ENCODE data around the gene ROBO3.

Gene ROBO3, protein sequence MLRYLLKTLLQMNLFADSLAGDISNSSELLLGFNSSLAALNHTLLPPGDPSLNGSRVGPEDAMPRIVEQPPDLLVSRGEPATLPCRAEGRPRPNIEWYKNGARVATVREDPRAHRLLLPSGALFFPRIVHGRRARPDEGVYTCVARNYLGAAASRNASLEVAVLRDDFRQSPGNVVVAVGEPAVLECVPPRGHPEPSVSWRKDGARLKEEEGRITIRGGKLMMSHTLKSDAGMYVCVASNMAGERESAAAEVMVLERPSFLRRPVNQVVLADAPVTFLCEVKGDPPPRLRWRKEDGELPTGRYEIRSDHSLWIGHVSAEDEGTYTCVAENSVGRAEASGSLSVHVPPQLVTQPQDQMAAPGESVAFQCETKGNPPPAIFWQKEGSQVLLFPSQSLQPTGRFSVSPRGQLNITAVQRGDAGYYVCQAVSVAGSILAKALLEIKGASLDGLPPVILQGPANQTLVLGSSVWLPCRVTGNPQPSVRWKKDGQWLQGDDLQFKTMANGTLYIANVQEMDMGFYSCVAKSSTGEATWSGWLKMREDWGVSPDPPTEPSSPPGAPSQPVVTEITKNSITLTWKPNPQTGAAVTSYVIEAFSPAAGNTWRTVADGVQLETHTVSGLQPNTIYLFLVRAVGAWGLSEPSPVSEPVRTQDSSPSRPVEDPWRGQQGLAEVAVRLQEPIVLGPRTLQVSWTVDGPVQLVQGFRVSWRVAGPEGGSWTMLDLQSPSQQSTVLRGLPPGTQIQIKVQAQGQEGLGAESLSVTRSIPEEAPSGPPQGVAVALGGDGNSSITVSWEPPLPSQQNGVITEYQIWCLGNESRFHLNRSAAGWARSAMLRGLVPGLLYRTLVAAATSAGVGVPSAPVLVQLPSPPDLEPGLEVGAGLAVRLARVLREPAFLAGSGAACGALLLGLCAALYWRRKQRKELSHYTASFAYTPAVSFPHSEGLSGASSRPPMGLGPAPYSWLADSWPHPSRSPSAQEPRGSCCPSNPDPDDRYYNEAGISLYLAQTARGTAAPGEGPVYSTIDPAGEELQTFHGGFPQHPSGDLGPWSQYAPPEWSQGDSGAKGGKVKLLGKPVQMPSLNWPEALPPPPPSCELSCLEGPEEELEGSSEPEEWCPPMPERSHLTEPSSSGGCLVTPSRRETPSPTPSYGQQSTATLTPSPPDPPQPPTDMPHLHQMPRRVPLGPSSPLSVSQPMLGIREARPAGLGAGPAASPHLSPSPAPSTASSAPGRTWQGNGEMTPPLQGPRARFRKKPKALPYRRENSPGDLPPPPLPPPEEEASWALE (N-terminal part only)
- 2.9 to 5.8 reads per million in 2 donors for total RNA-seq

DNA sequence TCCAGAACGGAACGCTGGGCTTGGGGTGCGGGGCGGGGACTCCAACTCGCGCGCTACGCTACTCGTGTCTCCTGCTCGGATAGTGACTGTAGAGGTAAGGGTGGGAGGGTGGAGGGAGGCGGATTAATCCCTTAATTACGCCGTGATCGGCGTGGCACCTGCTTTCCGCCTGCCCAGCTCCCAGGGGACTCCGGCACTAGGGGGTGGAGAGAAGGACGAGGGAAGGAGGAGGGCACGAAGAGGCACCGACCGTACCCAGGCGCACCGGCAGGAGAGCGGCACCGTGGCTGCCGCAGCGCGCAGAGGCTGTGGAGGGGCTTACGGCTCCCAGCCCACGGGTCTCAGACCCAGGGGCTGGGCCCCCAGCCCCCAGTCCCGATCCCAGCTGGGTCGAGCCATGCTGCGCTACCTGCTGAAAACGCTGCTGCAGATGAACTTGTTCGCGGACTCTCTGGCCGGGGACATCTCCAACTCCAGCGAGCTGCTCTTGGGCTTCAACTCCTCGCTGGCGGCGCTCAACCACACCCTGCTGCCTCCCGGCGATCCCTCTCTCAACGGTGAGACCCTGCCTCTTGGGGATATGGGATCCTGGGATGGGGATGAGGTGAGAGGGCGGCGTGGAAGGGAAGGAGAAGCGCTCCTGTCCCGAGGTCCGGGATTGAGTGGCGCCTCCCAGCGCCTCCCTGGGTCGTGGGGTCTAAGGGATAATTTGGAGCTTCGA is at the start of gene ROBO3:
Gene ROBO3, plus strand, starts transcription at position 252 of the 721 bp plus-strand sequence. Its CDS starts 146 bp downstream, at position 398.
- no peak for DNase-seq

DNA sequence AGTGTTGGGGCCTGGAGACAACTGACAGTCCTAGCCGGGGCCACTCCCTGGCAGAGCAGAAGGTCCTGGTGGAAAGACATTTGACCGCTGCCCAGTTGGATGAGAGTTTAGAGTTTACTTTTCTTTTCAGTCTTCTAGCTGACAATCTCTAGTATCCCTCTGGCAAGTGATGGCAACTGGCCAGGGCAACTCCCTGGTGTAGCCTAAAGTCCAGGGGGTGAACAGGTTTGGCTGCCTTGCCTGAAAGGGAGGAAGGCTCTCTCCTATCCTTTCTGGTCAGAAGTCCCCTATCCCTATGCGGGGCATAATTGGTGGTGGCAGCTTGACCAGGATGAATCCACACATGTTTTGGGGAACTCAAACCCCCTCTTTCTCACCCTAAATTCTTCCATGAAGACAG is 48.2 kb upstream of the ROBO3 start:
- no peak for DNase-seq

DNA sequence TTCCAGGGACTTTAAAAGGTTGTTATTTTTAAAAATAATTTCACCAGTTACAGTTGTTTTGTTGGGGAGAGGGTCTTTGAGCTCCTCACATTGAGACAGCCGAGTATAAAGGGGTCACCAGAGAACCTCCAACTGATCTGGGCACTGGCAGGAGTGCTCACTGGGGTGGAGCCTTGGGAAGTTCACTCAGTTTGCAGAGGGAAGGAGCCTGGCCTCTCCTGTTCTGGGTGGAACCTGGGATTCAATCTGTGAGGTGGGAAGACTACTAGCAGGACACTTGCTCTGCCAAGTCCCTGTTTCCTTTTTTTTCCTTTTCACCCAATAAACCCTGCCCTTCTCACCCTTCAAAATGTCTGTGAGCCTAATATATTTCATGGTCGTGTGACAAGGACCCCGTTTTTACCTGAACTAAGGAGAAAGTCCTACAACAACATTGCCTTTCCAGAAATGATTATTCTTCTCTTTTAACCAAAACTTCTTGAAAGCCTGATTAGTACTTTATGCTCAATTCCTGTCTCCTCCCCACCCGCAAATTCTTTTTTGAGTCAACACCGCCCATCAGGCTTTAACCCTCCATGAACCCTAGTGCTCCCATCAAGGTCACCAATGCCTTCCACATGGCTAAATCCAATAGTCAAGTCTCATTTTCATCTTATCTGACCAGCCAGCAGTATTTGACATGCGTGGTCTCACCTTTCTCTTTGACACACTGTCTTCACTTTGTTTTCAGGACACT is 43.1 kb upstream of the ROBO3 start:
- no peak for DNase-seq

DNA sequence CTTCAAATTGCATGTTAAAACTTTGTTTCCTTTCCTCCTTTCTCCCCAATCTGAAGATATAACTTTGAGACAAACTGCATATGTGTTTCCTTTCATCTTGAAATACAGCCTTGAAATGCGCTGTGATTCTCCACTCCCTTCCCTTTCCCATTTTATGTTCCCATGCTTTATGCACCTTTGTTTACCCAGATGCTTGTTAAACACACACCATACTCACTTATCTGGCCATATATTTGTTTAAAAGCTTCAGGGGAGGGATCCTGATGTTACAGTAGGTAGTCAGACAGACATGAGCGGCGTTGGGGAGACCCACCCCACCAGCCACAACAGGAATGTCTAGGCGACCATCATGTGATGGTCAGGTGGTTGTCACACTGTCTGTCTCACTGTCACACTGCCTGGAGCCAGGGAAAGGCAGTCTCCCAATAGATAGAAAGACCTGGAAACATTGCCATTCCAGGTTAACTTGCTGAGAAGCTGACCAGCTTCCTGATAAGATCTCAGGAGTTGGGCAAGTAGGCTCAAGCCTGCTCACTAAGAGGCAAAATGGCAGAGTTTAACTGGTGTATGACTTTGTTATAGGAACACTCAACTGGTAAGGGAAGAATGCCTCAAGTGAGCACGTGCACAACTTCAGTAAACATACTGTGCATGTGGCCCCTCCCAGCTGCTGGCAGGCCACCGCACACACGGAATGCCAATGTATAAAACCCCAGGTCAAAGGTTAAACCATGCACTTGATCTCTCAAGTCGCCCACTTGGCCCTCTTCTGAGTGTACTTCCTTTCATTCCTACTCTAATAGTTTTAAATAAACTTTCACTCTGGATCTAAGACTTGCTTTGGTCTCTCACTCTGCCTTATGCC is 41.5 kb upstream of the ROBO3 start:
- no peak for DNase-seq

DNA sequence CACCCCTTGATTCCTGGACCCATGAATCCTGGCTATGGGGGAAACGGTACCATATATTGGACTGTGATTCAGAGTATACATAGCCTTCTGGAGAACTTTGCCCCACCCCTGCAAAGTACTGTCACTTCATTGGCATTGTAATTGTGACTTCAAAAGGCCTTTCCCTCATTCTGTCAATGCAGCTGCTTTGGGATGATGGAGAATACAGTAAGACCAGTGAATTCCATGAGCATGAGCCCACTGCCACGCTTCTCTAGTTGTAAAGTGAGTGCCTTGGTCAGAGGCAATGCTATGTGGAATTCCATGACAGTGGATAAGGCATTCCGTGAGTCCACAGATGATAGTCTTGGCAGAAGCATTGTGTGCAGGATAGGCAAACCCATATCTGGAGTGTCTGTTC is 39.4 kb upstream of the ROBO3 start:
- no peak for DNase-seq

DNA sequence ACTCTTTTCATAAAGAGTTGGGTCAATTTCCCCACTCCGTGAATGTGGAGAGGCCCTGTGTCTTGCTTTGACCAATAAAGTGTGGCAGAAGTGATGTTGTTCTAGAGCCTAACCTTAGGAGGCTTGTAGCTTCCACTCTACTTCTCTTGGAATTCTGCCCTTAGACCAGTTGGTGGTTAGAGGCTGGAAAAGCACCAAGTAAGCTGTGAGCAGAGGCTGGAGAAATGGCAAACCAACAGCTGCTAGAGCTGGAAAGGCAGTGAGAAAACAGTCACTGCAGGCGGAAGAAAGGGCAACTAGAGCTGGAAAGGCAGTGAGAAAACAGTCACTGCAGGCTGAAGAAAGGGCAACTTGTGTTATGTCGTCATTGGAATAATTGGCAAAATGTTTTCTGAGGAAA is 35.2 kb upstream of the ROBO3 start:
- DNase-seq: no peak

DNA sequence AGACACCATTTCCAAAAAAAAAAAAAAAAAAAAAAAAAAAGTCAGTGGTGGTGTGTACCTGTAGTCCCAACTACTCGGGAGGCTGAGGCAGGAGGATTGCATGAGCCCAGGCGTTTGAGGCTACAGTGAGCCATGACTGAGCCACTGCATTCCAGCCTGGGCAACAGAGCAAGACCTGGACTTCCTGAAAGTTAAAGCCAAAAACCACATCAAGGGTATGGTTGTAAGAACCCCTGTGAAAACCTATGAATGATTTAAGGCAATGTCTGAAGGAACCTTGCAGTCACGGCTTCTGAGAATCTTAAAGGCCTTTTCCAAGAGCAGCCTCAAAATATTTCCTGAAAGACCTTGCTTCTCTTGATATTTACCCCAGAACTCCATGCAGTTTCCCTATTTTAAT is 34.5 kb upstream of the ROBO3 start:
- DNase-seq: no peak

DNA sequence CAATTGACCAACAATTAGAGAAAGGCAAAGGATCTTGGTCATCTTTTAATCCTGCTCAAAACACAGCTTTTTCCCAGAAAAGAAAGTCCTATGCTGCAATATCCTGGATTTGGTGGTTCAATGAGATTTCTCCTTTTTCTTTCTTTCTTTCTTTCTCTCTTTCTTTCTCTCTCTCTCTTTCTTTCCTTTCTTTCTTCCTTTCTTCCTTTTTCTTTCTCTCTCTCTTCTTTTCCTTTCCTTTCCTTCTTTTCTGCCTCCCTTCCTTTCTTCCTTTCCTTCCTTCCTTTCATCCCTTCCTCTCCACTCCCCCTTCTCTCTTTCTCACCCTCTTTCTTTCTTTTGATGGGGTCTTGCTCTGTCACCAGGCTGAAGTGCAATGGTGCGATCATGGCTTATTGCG is 33.3 kb upstream of the ROBO3 start:
- no peak for DNase-seq

DNA sequence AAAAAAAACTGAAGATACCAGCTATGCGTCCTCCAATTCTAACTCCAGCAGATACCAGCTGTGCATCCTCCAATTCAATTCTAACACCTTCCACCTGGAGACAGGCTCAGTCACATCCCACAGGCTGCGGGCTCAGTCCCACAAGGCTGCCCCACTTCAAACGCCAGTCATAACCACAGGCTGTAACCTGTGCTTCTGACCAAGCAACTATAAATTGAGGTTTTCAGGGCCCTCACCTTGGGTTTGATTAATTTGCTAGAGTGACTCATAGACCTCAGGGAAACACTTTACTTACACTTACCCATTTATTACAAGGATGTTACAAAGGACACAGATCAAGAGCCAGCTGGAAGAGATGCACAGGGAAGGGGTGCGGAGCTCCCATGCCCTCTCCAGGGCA is 32.7 kb upstream of the ROBO3 start:
- no peak for DNase-seq

DNA sequence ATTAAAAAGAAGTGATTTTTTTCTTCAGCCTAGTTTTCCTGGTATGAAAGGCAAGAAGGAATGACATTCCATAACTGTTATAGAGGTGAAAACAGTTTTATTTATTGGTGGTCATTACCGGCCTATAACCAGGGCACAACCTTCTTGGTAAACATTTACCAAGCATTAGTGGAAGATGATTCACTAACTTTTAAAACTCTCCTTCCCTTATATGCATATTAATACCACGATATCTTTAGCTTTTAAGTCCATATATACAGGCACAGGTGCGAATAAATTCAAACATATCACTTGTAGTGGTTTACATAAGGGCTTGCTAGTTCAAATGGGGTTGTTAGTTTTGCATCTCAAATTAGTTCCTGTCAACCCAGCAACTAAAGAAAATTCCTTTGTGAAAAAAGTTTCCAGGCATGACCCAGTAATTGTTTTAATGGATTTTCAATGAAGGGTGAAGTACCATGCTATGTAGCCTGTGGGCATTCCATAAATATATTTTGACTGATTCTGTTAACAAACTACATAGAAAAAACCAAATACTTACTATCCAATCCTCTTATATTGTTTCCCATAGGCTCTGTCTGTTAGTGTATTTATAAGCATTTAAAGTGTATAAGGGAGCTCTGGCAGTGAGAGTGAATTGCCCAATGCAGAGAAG is 30.6 kb upstream of the ROBO3 start:
- DNase-seq: no peak

DNA sequence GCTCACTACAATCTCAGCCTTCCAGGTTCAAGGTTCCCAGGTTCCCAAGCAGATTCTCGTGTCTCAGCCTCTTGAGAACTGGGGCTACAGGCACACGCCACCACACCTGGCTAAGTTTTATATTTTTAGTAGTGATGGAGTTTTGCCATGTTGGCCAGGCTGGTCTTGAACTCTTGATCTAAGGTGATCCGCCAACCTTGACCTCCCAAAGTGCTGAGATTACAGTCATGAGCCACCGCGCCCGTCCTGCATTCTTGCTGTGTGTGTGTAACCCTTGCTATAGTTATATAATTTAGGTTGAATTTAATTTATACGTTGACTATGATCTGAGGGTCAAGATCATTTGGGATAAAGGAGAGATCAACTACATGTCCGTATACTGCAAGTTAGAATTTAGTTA is 29.3 kb upstream of the ROBO3 start:
- DNase-seq: no peak

DNA sequence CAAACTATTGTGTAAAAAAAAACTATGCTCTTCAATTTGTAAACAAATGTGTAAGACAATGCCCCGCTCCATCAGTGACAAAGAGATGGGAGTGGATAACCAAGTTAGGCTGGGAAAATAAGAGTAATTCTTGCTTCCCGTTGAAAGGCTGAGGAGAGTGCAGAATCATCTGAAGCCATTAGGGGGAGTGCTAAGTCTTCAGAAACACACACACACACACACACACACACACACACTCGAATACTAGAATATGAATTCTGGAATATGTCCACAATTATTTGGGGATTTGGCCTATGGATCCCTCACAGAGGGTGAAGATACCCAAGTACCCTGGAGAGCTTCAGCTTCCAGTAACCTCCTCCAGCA is 27.8 kb upstream of the ROBO3 start:
- no peak for DNase-seq

DNA sequence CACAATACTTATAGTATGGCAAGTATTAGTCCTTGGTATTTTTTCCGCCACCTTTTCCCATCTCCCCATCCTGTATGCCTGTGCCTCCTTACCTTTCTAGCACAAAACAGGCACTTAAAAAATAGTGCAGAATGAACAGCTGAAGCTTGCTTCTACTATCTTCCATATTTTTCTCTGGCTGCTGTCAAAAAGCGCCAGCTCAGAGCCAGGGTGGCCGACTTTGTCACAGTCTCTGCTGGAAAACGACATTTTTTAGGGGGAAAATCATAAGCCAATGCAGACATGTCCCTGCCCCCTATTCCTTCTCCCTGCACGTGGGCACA is 26.5 kb upstream of the ROBO3 start:
- DNase-seq: no peak

DNA sequence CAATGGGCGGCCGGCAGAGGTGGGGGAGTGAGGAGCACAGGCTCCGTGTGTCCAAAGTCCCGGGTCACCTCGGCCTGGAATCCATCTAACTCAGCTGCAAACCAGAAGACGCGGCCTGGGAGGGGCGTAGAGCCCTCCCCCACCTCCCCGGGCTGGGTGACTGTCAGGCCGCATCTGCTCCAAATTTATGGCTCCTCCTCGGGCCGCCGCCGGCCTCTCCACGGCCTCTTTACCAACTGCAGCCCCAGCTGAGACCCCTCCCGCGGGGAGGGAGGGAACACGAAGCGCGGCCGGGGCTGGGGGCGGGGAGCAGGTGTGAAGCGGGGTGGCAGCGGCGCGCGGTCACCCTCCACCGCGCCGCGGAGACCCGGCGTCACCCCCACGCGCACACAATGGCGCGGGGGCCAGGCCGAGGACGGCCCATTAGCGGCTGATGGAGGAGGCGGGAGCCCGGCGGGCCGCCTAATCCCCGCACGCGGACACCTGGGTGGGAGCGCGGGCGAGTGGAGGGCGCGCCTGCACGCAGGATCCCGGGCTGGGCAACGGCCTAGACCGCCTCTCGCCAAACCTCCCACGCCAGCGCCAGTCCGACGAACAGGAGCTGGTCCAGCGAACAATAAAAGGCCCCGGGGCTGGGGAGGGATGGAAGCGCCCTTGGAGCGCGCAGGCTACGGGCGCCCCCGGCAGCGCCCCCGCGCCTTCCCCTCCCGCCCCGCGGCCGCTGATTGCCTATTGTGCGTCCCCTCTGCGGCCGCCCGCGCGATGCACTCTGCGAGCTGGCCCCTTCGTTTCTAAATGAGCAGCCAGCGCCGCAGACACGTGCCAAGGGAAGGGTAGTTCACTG is 25.9 kb upstream of the ROBO3 start:
- no peak for DNase-seq

DNA sequence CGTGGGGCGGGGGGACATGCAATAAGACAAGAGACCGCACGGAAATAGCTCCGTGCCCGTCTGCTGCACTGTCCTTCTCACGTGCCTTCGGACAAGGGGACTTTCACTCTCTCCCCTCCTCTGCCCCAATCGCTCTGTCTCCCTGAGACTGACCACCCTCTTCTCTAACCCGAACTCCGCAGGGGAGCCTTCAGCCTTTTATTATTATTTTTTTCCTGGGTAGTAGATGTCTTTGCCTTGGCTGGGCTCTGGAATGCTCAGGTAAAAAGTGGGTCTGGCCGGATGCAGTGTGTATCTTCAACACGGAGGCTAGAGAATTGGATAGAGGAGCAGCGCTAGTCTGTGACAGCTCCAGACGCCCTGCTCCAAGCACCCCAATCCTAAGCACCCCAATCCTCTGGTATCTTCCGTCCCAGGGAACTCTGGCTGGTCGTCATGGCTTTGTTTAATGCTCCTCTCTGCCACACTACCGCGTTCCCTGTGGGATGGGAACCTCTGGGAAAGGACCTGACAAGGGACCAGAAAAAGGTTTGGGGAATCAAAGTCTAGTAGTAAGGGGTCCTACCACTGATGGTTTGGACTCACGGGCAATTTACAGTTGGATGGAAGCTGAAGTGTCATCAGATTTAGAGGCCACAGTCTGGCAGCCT is 25.1 kb upstream of the ROBO3 start:
- DNase-seq: no peak

DNA sequence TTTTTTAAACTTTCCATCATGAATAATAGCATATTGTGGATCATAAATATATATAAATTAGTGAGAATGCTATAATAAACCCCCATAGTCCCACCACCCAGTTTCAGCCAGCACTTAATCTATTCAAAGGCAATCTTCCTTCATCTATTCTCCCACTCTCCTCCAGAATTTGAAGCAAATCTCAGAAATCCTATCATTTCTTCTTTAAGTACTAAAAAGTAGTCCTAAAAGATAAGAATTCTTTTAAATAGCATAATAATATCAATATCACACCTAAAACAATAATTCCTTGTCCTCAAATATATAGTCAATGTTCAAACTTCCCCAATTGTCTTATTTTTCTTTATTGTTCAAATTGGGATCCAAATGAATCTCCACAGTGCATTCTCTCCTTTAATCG is 24.6 kb upstream of the ROBO3 start:
- DNase-seq: no peak

DNA sequence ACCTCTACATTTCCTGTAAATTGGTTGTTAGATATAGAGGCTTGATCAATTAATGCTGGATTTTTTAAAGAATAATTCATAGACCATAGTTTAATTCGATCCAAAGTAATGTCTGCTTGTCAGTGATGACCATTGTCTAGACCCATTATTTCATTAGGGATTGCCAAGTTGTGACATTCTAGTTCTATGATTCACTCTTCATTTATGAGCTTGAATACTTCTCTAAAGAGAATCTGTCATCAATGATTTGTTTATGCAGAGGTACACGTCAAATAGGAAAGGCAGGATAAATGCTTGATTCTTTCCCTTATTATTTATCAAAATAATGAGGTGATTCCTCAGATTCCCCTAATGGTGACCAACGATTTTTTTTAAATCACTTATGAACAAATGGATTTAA is 24.0 kb upstream of the ROBO3 start:
- DNase-seq: no peak

DNA sequence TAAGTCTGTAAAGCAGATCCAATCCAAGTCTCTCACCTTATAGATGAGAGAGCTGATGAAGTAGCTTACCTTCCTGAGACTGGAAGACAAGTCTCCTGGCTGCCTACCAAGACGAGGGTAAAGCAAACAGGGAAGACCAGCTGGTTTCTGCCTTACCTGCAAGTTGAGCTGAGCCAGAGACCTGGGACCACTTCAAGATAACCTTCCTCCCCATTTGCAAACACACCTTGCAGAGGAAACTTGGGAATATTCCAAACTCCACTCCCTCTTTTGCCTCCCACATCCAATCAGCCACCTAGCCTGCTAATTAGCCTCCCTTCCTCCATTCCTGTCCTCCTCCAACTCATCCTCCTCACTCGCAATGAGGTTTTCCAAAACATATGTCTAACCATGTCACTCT is 23.4 kb upstream of the ROBO3 start:
- no peak for DNase-seq

DNA sequence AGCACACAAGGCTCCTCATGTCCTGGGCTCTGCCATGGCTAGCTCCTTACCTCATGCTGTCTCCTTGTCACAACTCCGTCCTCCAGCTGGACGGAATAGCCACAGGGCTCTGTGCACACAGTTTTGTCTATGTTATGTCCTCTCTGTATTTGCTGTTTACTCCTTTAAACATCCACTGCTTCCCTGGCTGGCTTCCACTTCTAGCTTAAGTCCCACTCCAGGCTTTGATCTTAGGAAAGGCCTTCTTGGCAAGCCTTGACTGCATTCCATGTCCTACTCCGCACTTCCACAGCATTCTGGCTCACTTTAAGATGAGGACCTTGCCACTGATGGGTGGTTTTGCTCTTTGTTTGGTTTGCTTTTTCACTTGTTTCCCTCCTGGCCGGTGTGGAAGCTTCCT is 22.9 kb upstream of the ROBO3 start:
- DNase-seq: no peak

All from T-helper 9 cell (primary cell).